ENCODE measurements around the gene PERM1.

GRCh38 chr1:1024771-1025699 is 43.1 kb upstream of the PERM1 start:
- TF ChIP-seq CTCF (optimal IDR thresholded peaks at IDR 0.05 in 1 of 3, IDR thresholded peaks at IDR 0.05 in 1 of 3, conservative IDR thresholded peaks at IDR 0.05 in 1 of 3; ENCODE audit: extremely low read depth in 1 of 3, insufficient read depth in 2 of 3, low read length in 3 of 3) (no peak), EZH2 (IDR thresholded peaks at IDR 0.05; ENCODE audit: low read length) (no peak)

Measured in keratinocyte (primary cell).